Aorta (tissue), 5 donors: ENCODE results near the gene RYR1. TPM values are rescaled to one million over a fixed set of nuclear protein-coding genes. Genes with fewer than 3 reads are reported as not detected.
"Not testable (repeated sequence)": the region's sequence is repeated elsewhere in the genome, so short reads cannot be mapped to it uniquely, and the experiment has no call there.

Experiments used
- ATAC-seq: fragments of 200-7000 bp; cut with Tn5 transposase; one replicate; pipeline ENCODE4 v1.9.1; 2022; ENCODE audit warnings: moderate library complexity; ENCODE audit not compliant: low FRiP score
- DNase-seq, 2 donors: peaks; one replicate each; pipeline ENCODE4 v3.0.0-alpha.2; 2020
- H3K27ac ChIP-seq, 2 donors: one replicate each; pipeline ENCODE4 v1.5.1; 2013; ENCODE audit warnings: low read length in 2 of 2, mild to moderate bottlenecking in 2 of 2, moderate library complexity in 2 of 2, control low read depth in 1 of 2, inconsistent platforms in 1 of 2, low read depth in 1 of 2
- H3K27me3 ChIP-seq, 2 donors: one replicate each; pipeline ENCODE4 v1.6.1; 2013; ENCODE audit warnings: control low read depth in 1 of 2, low read length in 1 of 2, mild to moderate bottlenecking in 1 of 2, moderate library complexity in 1 of 2; ENCODE audit not compliant: insufficient read depth in 2 of 2, control insufficient read depth in 1 of 2
- H3K36me3 ChIP-seq, 2 donors: one replicate each; pipeline ENCODE4 v1.6.1; 2013; ENCODE audit warnings: control low read depth in 1 of 2, low read length in 1 of 2, mild to moderate bottlenecking in 1 of 2; ENCODE audit not compliant: insufficient read depth in 2 of 2, control insufficient read depth in 1 of 2
- H3K4me1 ChIP-seq, 2 donors: one replicate each; pipeline ENCODE4 v1.6.1; 2013; ENCODE audit warnings: low read length in 2 of 2, control low read depth in 1 of 2, mild to moderate bottlenecking in 1 of 2, moderate library complexity in 1 of 2; ENCODE audit not compliant: insufficient read depth in 2 of 2, control insufficient read depth in 1 of 2
- H3K4me3 ChIP-seq, 2 donors: one replicate each; pipeline ENCODE4 v1.5.1; 2013; ENCODE audit warnings: low read length in 2 of 2, control low read depth in 1 of 2, mild to moderate bottlenecking in 1 of 2
- H3K9me3 ChIP-seq: one replicate; pipeline ENCODE4 v1.6.1; 2013; ENCODE audit warnings: mild to moderate bottlenecking, low read length; ENCODE audit not compliant: control insufficient read depth
- WGBS, 2 donors: extraction: QIAGEN DNeasy Blood & Tissue Kit; methylation state at CpG; one replicate each; pipeline ENCODE4 v1.1.7; 2013; 5-methylcytosine and 5-hydroxymethylcytosine counted together
- intact Hi-C, 2 donors: fragments of 100-400 bp; cut with DNase I; formaldehyde crosslinking; loops; one replicate each; pipeline versions ENCODE4 v1.14.2 to v1.15.0; 2022
- polyA plus RNA-seq, 2 donors: library from polyadenylated mRNA; stranded (reverse); fragments of 200-250 nt; gene quantifications; one replicate each; pipeline ENCODE4 v1.2.3, GENCODE V29; 2013
- total RNA-seq, 2 donors: library from RNA; stranded (reverse); fragmentation: NEBNext Ultra II Directional; extraction: Animal tissue kit (Norgen Biotek cat#: 25700); gene quantifications; one replicate each; pipeline ENCODE4 v1.2.1, GENCODE V29; 2021
- donor health status: healthy with polysubstance abuse.
- donor health status: Bipolar disorder and iron deficiency.
- donor health status: DM: no; HTN: no; CAD: no.
- donor health status: DM: no; HTN: no; CAD: no.
- donor health status: DM: yes; HTN: yes; CAD: no.

Gene RYR1
- total and polyA plus RNA-seq, 4 donors: 0.38 to 5.4 (median 1.2) TPM

- DNase-seq, H3K36me3 ChIP-seq, H3K27ac ChIP-seq, intact Hi-C loops, H3K4me3 ChIP-seq, H3K4me1 ChIP-seq, H3K9me3 ChIP-seq, H3K27me3 ChIP-seq, ATAC-seq: not testable (repeated sequence)
- WGBS, 2 donors: 95 to 96% methylated on average over 5 of the region's 5 CpGs
Measured at GRCh38 chr19:38602856-38603255, 169.4 kb downstream of the RYR1 start.

GRCh38 chr19:38606131-38606530 lies 172.6 kb downstream of the RYR1 start:
- Histone ChIP-seq H3K4me3 (no peak overlapping the region), H3K9me3 (no peaks in the 10 kb centered on the region), H3K4me1 (no peaks in the 10 kb centered on the region), H3K27me3 (no peaks in the 10 kb centered on the region), H3K27ac (no peak overlapping the region), H3K36me3 (no peaks in the 10 kb centered on the region)
- DNase-seq (no peak), ATAC-seq (no peak)
- whole genome bisulfite sequencing, 2 donors: 84 to 86% methylated on average over 6 of the region's 6 CpGs
- intact Hi-C loops: no loop called here

GRCh38 chr19:38614289-38614688 lies 180.8 kb downstream of the RYR1 start:
- ATAC-seq: no peak
- WGBS, 2 donors: 57 to 77% methylated on average over 3 of the region's 3 CpGs
- no peaks in the 10 kb centered on the region for H3K4me1 ChIP-seq

GRCh38 chr19:38615007-38615581 lies 181.6 kb downstream of the RYR1 start:
- H3K27ac ChIP-seq: no peak overlapping the region
- no peaks in the 10 kb centered on the region for H3K27me3 ChIP-seq
- 69 to 74% methylated on average over 7 of the region's 7 CpGs for WGBS, 2 donors
- no peaks in the 10 kb centered on the region for H3K4me1 ChIP-seq
- H3K36me3 ChIP-seq: no peaks in the 10 kb centered on the region
- no peak overlapping the region for H3K4me3 ChIP-seq
- DNase-seq (no peak), ATAC-seq (no peak)
- intact Hi-C loops: loop anchor here in 1 of 2 donors (5.0 kb wide), 1 partner anchor 237 kb away; no protein-coding TSS in a partner anchor
- no peaks in the 10 kb centered on the region for H3K9me3 ChIP-seq

More at GRCh38 chr19:38614289-38614688, 180.8 kb downstream of the RYR1 start:
- Histone ChIP-seq H3K36me3 (no peaks in the 10 kb centered on the region), H3K4me3 (no peak overlapping the region), H3K27me3 (no peaks in the 10 kb centered on the region), H3K27ac (no peak overlapping the region), H3K9me3 (no peaks in the 10 kb centered on the region)
- no peak for DNase-seq
- intact Hi-C loops: no loop called here

- Histone ChIP-seq H3K4me3 (no peak overlapping the region), H3K27me3 (no peaks in the 10 kb centered on the region), H3K36me3 (no peaks in the 10 kb centered on the region), H3K9me3 (no peaks in the 10 kb centered on the region), H3K27ac (no peak overlapping the region), H3K4me1 (no peaks in the 10 kb centered on the region)
- ATAC-seq (no peak), DNase-seq (no peak)
- intact Hi-C loops: loop anchor here in 1 of 2 donors (5.0 kb wide), 1 partner anchor 236 kb away; no protein-coding TSS in a partner anchor
- WGBS, 2 donors: 94 to 95% methylated on average over 6 of the region's 6 CpGs
Measured at GRCh38 chr19:38616265-38616664, 182.8 kb downstream of the RYR1 start.

GRCh38 chr19:38617283-38617763 lies 183.8 kb downstream of the RYR1 start:
- no peaks in the 10 kb centered on the region for H3K4me1 ChIP-seq
- no peak overlapping the region for H3K4me3 ChIP-seq
- H3K27ac ChIP-seq: no peak overlapping the region
- WGBS, 2 donors: 87 to 89% methylated on average over 9 of the region's 9 CpGs
- intact Hi-C loops: loop anchor here in 1 of 2 donors (5.0 kb wide), 1 partner anchor 235 kb away; no protein-coding TSS in a partner anchor
- H3K9me3 ChIP-seq: no peaks in the 10 kb centered on the region
- ATAC-seq (no peak), DNase-seq (no peak)
- no peaks in the 10 kb centered on the region for H3K27me3 ChIP-seq
- peaks cover 0 to 2% of the 10 kb centered on the region in 2 donors for H3K36me3 ChIP-seq

GRCh38 chr19:38617764-38618589 lies 184.5 kb downstream of the RYR1 start, which contains the start of gene MAP4K1:
Gene MAP4K1 (minus strand): TSS chr19:38617953. CDS start chr19:38617895, 58 bp downstream.
- intact Hi-C loops: loop anchor here in 1 of 2 donors (5.0 kb wide), 1 partner anchor 234 kb away; no protein-coding TSS in a partner anchor
- DNase-seq: peak; percentile 68 to 76
- peak; percentile 16 for ATAC-seq
- Histone ChIP-seq H3K27ac (peak within 1 kb of the TSS in 1 of 2 donors; percentile 34), H3K36me3 (peaks cover 0 to 2% of the 10 kb centered on the region in 2 donors), H3K4me1 (no peaks in the 10 kb centered on the region), H3K27me3 (no peaks in the 10 kb centered on the region), H3K9me3 (no peaks in the 10 kb centered on the region), H3K4me3 (peak within 1 kb of the TSS; percentile 23 to 29)
- 33 to 36% methylated on average over 28 of the region's 28 CpGs for WGBS, 2 donors

GRCh38 chr19:38618590-38619360 lies 185.3 kb downstream of the RYR1 start, which contains the start of gene EIF3K:
Gene EIF3K (plus strand): TSS chr19:38619188. CDS start chr19:38619269, 81 bp downstream.
- ATAC-seq: peak; percentile 99
- Histone ChIP-seq H3K36me3 (peaks cover 0 to 2% of the 10 kb centered on the region in 2 donors), H3K27ac (peak within 1 kb of the TSS in 1 of 2 donors; percentile 34), H3K4me1 (no peaks in the 10 kb centered on the region), H3K27me3 (no peaks in the 10 kb centered on the region), H3K9me3 (no peaks in the 10 kb centered on the region), H3K4me3 (peak within 1 kb of the TSS; percentile 65 to 86)
- intact Hi-C loops: loop anchor here in 1 of 2 donors (5.0 kb wide), 1 partner anchor 234 kb away; no protein-coding TSS in a partner anchor
- peak; percentile 99 to 100 for DNase-seq
- 0 to 1% methylated on average over 63 to 64 of the region's 64 CpGs for WGBS, 2 donors
